LNCAP (cell line): ENCODE results near the gene DUSP12.

ENCODE experiments used
- CTCF ChIP-seq: fragments of 450-650 bp; IDR thresholded peaks from 2 replicates; pipeline ENCODE4 v1.5.1; 2017; ENCODE audit warnings: mild to moderate bottlenecking

Gene DUSP12

GRCh38 chr1:161781995-161782394, 32.4 kb downstream of the DUSP12 start:
- TF ChIP-seq CTCF = no peak

GRCh38 chr1:161782886-161783285, 33.3 kb downstream of the DUSP12 start:
- TF ChIP-seq CTCF = no peak

GRCh38 chr1:161784968-161785367, 35.4 kb downstream of the DUSP12 start:
- no peak for TF ChIP-seq CTCF

GRCh38 chr1:161787355-161787754, 37.8 kb downstream of the DUSP12 start:
- no peak for TF ChIP-seq CTCF

- TF ChIP-seq CTCF = no peak
These were observed 41.2 kb downstream of the DUSP12 start for GRCh38 chr1:161790587-161791317.

GRCh38 chr1:161791904-161792655, 42.5 kb downstream of the DUSP12 start:
- no peak for TF ChIP-seq CTCF

GRCh38 chr1:161792740-161793139, 43.2 kb downstream of the DUSP12 start:
- TF ChIP-seq CTCF = peak; percentile 71
